NCI-H2171 treated with DMSO at 0.1 percent for 48 hours (cell line): Measurements from ENCODE around the gene SCUBE1.

ENCODE experiments used
- DNase-seq: peaks from one replicate; lab custom pipeline; 2025; lab: John Stamatoyannopoulos, UW

Gene SCUBE1

GRCh38 chr22:43213962-43214361, 129.2 kb downstream of the SCUBE1 start:
- no peak for DNase-seq

- no peak for DNase-seq
These were observed 130.1 kb downstream of the SCUBE1 start for GRCh38 chr22:43213051-43213450.

- DNase-seq: no peak
These were observed 130.7 kb downstream of the SCUBE1 start for GRCh38 chr22:43212434-43212952.

- no peak for DNase-seq
These were observed 131.2 kb downstream of the SCUBE1 start for GRCh38 chr22:43211941-43212433.

- no peak for DNase-seq
These were observed 132.3 kb downstream of the SCUBE1 start for GRCh38 chr22:43210631-43211515.

GRCh38 chr22:43209971-43210370, 133.2 kb downstream of the SCUBE1 start:
- DNase-seq: no peak

GRCh38 chr22:43209523-43209890, 133.7 kb downstream of the SCUBE1 start:
- DNase-seq: no peak

GRCh38 chr22:43208703-43209522, 134.3 kb downstream of the SCUBE1 start:
- no peak for DNase-seq

- DNase-seq: no peak
These were observed 135.1 kb downstream of the SCUBE1 start for GRCh38 chr22:43207849-43208702.

GRCh38 chr22:43207386-43207785, 135.8 kb downstream of the SCUBE1 start:
- no peak for DNase-seq

- no peak for DNase-seq
These were observed 136.5 kb downstream of the SCUBE1 start for GRCh38 chr22:43206509-43207161.

GRCh38 chr22:43205748-43206508, 137.2 kb downstream of the SCUBE1 start:
- no peak for DNase-seq

GRCh38 chr22:43205261-43205691, 137.9 kb downstream of the SCUBE1 start:
- DNase-seq: no peak

GRCh38 chr22:43203471-43203981, 139.6 kb downstream of the SCUBE1 start:
- no peak for DNase-seq

GRCh38 chr22:43202756-43203410, 140.3 kb downstream of the SCUBE1 start:
- DNase-seq: no peak

- DNase-seq: no peak
These were observed 140.8 kb downstream of the SCUBE1 start for GRCh38 chr22:43202326-43202725.

- no peak for DNase-seq
These were observed 141.5 kb downstream of the SCUBE1 start for GRCh38 chr22:43201486-43202219.

GRCh38 chr22:43200555-43200954, 142.6 kb downstream of the SCUBE1 start:
- no peak for DNase-seq

GRCh38 chr22:43200031-43200430, 143.1 kb downstream of the SCUBE1 start:
- no peak for DNase-seq
